Stimulated activated CD4-positive, alpha-beta T cell treated with anti-CD3 and anti-CD28 coated beads, TNF-alpha, amount 100 ng/mL, for 4 hours (primary cell): ENCODE measurements around the gene HOXC6.

Experiments used
- DNase-seq, 3 experiments: peaks; one replicate each; pipeline ENCODE4 v3.0.0-alpha.2; 2020; ENCODE audit warnings: low read depth in 3 of 3

HOXC6 gene

GRCh38 chr12:54002278-54002914 lies 25.8 kb upstream of the HOXC6 start:
- no peak for DNase-seq

- DNase-seq: no peak
These were observed 25.3 kb upstream of the HOXC6 start for GRCh38 chr12:54002915-54003389.

GRCh38 chr12:54003625-54004024 lies 24.6 kb upstream of the HOXC6 start:
- no peak for DNase-seq

DNA sequence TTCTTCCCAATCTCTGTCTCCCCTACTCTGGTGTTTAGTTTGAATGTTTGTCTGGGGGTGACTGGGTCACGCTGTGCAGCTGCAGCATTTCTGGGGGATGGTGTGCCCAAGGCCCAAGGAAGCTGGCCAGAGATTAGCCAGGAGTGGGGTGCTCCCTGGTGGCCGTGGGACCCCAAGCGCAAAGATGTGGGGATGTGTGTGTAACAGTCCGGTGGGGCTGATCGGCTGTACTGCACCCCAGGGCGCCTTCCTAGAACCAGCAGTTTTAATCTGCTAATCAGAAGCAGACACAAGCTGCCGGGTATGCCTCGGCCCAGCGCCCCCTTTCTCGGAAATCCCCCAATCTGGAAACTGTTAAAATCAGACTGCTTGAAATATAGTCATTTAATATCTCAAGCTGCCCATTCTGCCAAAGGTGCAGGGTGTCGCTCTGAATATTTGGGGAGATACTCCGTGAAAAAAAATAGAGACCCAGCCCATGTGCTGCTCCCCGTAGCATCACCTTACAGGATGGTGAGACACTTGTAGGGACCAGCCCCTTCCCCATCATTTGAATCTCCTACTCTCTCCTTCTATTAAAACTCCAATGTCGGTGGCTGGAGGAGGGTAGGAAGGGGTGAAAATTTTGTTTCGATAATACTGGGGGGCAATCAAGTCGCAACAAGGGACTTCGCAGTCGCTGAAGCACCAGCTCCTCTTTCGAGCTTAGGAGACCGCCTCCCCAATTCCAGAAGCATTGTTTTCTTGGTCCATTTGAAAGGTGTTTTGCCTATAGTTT lies 24.0 kb upstream of the HOXC6 start:
- DNase-seq: no peak

GRCh38 chr12:54004841-54005530 lies 23.3 kb upstream of the HOXC6 start:
- DNase-seq: no peak

- no peak for DNase-seq
These were observed 22.7 kb upstream of the HOXC6 start for GRCh38 chr12:54005531-54005852.

DNA sequence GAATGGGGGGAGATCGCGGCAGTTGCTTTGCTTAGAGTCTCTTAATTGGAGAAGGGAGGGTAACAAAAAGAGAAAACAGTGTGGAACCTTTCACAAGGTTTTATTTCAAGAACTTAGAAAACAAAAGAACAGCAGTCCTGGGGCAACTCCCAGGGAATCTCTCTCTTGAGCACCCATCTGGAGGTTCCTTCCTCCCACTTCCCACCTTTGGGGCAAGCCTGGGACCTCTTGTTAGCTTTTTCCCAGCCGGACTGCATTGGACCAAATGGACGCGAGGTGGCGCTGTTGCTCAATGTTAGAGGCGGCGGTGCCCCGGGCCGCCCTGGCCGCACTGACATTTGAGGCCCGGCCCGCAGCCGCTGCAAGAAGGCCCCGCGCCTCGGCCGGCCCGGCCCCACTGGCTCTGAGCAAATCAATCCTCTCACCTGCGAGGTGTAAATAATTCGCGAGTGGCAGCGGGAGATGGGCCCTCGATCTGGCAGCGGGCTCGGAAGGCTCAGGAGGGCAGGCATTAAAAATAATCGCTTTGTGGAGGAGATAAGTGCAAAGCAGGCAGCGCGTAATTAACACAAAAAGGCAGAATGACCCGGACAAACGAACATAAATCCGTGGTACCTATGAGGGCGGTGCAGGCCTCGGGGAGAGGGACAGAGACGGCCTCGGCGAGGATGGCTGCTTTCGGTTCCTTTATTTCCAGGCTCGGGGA lies 22.2 kb upstream of the HOXC6 start:
- peak; percentile 65 to 84 (median 75) for DNase-seq

DNA sequence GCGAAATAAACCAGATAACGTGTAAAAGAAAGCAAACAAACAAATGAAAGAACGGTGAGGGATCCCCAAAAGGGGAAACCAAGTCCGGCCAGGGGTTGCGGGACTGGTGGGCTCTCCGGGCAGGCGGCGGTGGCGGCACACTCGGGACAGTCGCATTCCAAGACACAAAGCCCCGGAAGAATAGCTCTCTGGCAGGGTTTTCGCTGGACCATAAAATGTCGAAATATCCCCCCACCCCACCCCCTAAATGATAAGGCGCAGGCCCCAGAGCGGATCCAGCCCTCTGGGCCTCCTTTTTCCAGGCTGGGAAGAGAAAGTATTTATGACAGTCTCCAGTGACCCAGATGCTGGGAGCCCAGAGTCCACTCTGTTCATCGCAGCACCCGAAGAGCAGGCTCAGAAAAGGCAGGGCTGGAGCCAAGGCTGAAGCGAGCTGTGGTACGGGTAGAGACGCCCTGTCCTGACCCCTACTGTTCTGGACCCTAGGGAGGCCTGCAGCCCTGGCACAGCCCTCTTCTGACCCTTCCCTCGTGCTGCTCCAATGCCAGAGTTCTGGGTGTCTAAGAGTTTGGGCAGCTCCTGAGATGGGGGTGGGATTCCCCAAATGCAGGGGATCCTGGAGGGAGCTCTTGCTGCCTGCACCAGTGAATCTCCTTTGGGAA lies 21.6 kb upstream of the HOXC6 start:
- DNase-seq: no peak

DNA sequence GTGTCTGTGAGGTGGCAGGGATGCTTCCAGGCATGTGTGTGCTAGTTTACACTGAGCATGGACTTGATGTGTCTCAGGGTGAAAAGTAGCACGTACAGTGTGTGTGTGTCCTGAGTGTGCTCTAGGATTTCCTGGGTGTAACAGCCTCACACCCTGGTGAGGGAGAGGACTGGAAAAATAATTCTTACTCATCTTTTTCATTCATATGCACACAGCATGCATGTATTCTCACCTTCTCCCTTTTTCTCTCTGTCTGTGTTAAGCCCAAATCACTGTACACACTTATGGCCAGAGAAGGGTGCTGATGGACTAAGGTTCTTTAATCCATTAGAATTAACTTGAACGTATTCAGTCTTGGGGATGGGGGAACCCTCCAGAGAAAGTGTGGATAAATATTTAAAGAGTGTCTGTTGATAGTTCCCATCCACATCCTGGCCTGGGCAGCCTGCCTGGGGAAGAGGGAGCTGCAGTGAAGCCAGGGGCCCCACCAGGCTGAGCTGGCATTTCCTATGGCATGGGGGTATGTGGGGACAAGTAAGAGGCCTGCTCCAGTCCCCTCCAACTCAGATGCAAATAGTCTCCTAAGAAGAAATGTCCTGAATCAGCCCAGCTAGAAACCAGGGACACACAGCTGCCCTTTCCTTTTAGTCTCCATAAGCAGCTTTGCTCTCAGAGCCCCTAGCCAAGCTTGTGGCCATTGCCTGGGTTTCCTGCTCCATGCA lies 20.5 kb upstream of the HOXC6 start:
- no peak for DNase-seq

DNA sequence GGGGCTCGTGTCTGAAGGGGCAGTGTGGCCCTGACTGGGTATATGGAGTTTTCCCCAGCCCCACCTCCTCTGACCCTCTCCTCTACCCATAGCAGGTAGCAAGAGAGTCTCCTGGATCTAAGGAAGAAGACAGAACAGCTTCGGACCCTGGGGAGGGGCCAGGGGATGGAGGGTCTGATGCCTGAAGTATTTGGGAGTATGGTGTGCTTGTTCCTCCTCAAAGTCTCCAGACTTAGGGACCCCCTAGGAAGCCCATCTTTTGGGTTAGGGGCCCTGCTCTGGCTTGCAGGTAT lies 20.0 kb upstream of the HOXC6 start:
- no peak for DNase-seq

DNA sequence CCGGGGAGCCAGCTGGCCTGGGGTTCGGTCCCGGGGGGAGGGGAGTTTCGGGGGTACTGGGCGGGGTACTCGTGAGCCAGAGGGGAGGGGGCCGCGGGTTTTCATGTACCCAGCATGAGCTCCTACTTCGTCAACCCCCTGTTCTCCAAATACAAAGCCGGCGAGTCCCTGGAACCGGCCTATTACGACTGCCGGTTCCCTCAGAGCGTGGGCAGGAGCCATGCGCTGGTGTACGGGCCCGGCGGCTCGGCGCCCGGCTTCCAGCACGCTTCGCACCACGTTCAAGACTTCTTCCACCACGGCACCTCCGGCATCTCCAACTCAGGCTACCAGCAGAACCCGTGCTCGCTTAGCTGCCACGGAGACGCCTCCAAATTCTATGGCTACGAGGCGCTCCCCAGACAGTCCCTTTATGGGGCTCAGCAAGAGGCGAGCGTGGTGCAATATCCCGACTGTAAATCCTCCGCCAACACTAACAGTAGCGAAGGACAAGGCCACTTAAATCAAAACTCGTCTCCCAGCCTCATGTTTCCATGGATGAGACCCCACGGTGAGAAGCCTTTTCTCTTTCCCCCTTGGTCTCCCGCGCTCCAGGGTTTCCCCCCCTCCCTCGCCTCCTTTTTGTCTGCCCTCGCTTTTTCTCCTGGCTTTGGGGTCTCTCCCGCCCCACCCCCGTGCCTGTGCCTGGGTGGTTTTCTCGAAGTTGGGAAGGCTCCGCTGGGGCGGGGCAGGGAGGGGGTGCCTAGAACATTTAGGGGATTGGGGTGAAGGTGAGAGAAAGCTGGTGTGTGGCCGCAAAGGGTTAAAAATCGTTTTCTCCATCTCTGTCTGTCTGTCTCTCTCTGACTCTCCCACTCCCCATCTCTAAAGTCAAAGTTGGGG lies 18.8 kb upstream of the HOXC6 start:
- DNase-seq: no peak

- DNase-seq: no peak
These were observed 17.9 kb upstream of the HOXC6 start for GRCh38 chr12:54010053-54010971.

DNA sequence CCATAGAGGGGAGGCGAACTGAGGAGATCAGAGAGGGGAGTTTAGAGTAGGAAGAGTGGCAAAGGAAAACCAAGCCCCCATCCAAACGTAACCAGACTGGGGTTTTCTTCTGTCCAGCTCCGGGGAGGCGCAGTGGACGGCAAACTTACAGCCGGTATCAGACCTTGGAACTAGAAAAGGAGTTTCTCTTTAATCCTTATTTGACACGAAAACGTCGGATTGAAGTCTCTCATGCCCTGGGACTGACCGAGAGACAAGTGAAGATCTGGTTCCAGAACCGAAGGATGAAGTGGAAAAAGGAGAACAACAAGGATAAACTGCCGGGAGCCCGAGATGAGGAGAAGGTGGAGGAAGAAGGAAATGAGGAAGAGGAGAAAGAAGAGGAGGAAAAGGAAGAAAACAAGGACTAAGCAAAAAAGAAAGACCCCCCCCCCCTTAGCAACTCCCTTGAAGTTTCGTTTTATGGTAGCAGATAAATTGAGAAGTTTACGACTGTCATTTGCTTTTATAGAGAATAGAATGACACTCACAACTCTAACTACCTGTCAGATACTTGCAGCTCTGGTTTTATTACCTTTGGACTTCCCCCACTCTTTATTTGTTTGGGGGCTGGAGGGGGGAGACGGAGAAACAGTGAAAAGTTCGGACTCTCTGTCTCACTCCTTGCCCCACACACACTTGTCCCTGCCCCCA lies 17.1 kb upstream of the HOXC6 start:
- DNase-seq: no peak

DNA sequence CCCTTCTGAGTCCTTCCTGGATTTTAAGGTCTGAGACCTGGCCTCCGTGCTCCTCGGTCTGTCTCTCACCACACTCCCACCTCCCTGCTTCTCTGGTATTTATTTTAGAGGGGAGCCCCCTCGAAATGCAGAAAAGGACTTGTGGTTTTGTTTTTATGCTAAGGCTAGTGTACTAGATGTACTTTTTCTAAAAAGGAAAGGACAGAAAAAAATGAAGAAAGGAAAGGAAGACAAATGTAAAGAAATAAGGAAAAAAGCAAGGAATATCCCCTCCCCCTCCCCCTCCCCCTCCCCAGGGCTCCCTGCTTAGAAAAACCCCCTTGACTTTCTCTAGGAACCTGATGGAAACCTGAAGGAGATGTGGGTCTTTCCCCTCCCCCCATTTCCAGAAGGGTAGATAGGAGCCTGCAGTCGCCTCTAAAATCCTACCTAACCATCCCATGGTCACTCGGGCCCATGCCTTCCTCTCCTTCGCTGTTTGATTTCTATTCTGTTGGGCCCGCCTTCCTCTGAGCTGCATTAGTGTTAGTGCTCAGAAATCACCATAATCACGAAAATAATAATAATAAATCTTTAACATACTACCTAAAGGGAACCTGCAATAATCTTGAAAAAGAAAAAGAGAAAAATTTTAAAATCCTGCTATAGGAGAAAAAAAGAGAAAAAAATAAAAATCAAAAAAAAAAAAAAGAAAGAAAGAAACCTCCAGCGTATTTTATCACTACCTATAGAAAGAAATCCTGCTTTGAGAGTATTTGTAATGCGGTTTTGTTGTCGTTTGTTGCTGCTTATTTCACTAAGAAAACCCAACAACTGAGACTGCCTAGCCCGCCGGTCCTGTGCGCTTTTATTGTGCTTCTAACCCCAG lies 16.3 kb upstream of the HOXC6 start:
- no peak for DNase-seq

- no peak for DNase-seq
These were observed 15.4 kb upstream of the HOXC6 start for GRCh38 chr12:54012631-54013409.

GRCh38 chr12:54014377-54015017 lies 13.7 kb upstream of the HOXC6 start:
- DNase-seq: no peak
